ENCODE data around the gene C1QL4. TPM values are rescaled to one million over a fixed set of nuclear protein-coding genes. Genes with fewer than 3 reads are reported as not detected.
"Not testable (repeated sequence)": the region's sequence is repeated elsewhere in the genome, so short reads cannot be mapped to it uniquely, and the experiment has no call there.

C1QL4 gene
- polyA plus RNA-seq, 2 of the 4 experiments (the other 2 are of a cell fraction), result 1.5 to 2.8 TPM

DNA sequence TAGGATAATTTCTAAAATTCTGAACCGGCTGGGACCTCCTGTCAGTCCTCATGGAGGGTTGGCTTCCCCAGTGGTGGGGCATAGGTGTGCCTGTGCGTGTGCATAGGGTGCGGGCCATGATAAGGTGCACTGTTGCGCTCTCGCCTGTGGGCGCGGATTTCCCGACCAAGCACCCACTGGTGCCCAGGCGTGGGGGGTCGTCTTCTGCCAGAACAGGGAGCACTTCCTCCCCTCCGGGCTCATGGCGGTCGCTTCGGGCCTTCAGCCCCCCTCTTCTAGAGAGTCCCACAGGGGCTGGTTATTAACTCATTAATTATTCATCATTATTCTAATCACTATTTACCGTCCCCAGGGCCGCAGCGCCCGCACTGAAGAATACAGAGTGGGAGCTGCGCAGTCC lies 2.8 kb downstream of the C1QL4 start (continued):
- TF ChIP-seq, protein P1, sequence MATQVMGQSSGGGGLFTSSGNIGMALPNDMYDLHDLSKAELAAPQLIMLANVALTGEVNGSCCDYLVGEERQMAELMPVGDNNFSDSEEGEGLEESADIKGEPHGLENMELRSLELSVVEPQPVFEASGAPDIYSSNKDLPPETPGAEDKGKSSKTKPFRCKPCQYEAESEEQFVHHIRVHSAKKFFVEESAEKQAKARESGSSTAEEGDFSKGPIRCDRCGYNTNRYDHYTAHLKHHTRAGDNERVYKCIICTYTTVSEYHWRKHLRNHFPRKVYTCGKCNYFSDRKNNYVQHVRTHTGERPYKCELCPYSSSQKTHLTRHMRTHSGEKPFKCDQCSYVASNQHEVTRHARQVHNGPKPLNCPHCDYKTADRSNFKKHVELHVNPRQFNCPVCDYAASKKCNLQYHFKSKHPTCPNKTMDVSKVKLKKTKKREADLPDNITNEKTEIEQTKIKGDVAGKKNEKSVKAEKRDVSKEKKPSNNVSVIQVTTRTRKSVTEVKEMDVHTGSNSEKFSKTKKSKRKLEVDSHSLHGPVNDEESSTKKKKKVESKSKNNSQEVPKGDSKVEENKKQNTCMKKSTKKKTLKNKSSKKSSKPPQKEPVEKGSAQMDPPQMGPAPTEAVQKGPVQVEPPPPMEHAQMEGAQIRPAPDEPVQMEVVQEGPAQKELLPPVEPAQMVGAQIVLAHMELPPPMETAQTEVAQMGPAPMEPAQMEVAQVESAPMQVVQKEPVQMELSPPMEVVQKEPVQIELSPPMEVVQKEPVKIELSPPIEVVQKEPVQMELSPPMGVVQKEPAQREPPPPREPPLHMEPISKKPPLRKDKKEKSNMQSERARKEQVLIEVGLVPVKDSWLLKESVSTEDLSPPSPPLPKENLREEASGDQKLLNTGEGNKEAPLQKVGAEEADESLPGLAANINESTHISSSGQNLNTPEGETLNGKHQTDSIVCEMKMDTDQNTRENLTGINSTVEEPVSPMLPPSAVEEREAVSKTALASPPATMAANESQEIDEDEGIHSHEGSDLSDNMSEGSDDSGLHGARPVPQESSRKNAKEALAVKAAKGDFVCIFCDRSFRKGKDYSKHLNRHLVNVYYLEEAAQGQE (IDR thresholded peaks at IDR 0.05), result no peak
- TF ChIP-seq TFCP2L1 (CRISPR knock-in tag; IDR thresholded peaks at IDR 0.05) (no peak), MAFK (IDR thresholded peaks at IDR 0.05; ENCODE audit: partially characterized antibody) (no peak), SREBF2 (IDR thresholded peaks at IDR 0.05) (no peak), CBX2 (IDR thresholded peaks at IDR 0.05; ENCODE audit: borderline replicate concordance, low read depth) (no peak)

DNA sequence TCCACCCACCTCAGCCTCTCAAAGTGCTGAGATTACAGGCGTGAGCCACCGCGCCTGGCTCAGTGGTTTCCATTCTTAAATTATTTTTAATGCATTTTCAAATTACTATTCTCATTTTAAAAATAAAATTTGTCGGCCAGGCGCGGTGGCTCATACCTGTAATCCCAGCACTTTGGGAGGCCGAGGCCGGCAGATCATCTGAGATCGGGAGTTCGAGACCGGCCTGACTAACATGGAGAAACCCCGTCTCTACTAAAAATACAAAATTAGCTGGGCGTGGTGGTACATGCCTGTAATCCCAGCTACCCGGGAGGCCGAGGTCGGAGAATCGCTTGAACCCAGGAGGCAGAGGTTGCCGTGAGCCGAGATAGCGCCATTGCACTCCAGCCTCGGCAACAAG lies 3.2 kb downstream of the C1QL4 start:
- H3K4me2 ChIP-seq; ATAC-seq; FAIRE-seq; H3K27ac ChIP-seq; POLR2A ChIA-PET; H3K4me1 ChIP-seq; H3K4me3 ChIP-seq; DNase-seq (ENCODE audit: low read depth in 1 of 2, low spot score in 1 of 2); H3K9me3 ChIP-seq: not testable (repeated sequence)
- CTCF ChIA-PET, result interaction anchor here (0.6 to 6.5 kb wide), 13 partner anchors 9 to 1420 kb away, joined by 3 to 144 read pairs (median 58); partner anchors contain the start of genes DNAJC22, PRPH and TROAP
- WGBS (ENCODE audit: missing lambda C conversion rate), result 97% methylated on average over 21 of the region's 21 CpGs

DNA sequence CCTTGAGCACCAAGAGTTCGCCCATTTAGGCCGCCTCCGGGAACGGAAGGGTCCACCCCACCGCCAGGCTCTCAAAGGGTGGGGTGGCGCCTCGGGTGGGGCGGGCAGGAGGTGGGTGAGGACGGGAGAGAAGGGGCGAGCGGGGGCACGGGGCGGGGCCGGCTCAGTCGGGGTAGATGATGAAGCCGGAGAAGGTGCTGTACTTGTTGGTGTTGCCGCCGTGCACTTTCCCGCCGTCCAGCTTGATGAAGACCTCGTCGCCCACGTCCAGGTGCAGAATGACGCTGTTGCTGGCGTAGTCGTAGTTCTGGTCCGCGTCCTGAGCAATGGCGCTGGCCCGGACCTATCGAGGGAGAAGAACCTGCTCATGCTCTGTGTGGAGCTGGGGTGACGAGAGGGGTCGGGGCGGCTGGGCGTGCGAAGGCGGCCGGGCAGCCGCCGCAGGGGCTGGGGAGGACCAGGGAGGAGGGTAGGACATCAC lies 4.1 kb downstream of the C1QL4 start:
- ChIA-PET CTCF (interaction anchor here (0.6 to 6.5 kb wide), 16 partner anchors 9 to 248 kb away, joined by 3 to 144 read pairs (median 47); partner anchors contain the start of genes DNAJC22, PRPH and TROAP), POLR2A (interaction anchor here (1.6 kb wide), 1 partner anchor 10 kb away, joined by 4 read pairs; no protein-coding TSS in a partner anchor)
- no peak overlapping the region for H3K4me2 ChIP-seq
- H3K4me1 ChIP-seq, result peaks cover 9% of the 10 kb centered on the region; the same call in 2 of the 3 replicates
- no peaks in the 10 kb centered on the region for H3K9me3 ChIP-seq
- no peak for FAIRE-seq
- H3K4me3 ChIP-seq, result no peak overlapping the region
- no peak for DNase-seq (ENCODE audit: low read depth in 1 of 2, low spot score in 1 of 2)
- no peak for ATAC-seq
- no peak overlapping the region for H3K27ac ChIP-seq
- 95% methylated on average over 32 of the region's 40 CpGs for WGBS (ENCODE audit: missing lambda C conversion rate)
- TF ChIP-seq CBX8 (IDR thresholded peaks at IDR 0.05), result no peak
- no peak for TF ChIP-seq RARB (CRISPR knock-in tag; IDR thresholded peaks at IDR 0.05)
- TF ChIP-seq, protein P2, sequence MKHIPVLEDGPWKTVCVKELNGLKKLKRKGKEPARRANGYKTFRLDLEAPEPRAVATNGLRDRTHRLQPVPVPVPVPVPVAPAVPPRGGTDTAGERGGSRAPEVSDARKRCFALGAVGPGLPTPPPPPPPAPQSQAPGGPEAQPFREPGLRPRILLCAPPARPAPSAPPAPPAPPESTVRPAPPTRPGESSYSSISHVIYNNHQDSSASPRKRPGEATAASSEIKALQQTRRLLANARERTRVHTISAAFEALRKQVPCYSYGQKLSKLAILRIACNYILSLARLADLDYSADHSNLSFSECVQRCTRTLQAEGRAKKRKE (CRISPR knock-in tag; IDR thresholded peaks at IDR 0.05; ENCODE audit: low read depth), result no peak
- TF ChIP-seq RAD21 (conservative IDR thresholded peaks at IDR 0.05 in 1 of 2, IDR thresholded peaks at IDR 0.05 in 1 of 2), result no peak
- TF ChIP-seq, protein P1 (IDR thresholded peaks at IDR 0.05), result no peak
- TF ChIP-seq CEBPB (IDR thresholded peaks at IDR 0.05), result no peak
- no peak for TF ChIP-seq FOXS1 (CRISPR knock-in tag; IDR thresholded peaks at IDR 0.05)
- no peak for TF ChIP-seq ZNF302 (CRISPR knock-in tag; IDR thresholded peaks at IDR 0.05)
- TF ChIP-seq ZC3H11A (IDR thresholded peaks at IDR 0.05), result no peak
- TF ChIP-seq, protein P3, sequence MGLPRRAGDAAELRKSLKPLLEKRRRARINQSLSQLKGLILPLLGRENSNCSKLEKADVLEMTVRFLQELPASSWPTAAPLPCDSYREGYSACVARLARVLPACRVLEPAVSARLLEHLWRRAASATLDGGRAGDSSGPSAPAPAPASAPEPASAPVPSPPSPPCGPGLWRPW (IDR thresholded peaks at IDR 0.05), result no peak
- no peak for TF ChIP-seq TP53 (CRISPR knock-in tag; IDR thresholded peaks at IDR 0.05)
- no peak for TF ChIP-seq RCOR1 (IDR thresholded peaks at IDR 0.05; ENCODE audit: low read depth, low read length)
- no peak for TF ChIP-seq SREBF2 (IDR thresholded peaks at IDR 0.05)
- TF ChIP-seq, protein P4, sequence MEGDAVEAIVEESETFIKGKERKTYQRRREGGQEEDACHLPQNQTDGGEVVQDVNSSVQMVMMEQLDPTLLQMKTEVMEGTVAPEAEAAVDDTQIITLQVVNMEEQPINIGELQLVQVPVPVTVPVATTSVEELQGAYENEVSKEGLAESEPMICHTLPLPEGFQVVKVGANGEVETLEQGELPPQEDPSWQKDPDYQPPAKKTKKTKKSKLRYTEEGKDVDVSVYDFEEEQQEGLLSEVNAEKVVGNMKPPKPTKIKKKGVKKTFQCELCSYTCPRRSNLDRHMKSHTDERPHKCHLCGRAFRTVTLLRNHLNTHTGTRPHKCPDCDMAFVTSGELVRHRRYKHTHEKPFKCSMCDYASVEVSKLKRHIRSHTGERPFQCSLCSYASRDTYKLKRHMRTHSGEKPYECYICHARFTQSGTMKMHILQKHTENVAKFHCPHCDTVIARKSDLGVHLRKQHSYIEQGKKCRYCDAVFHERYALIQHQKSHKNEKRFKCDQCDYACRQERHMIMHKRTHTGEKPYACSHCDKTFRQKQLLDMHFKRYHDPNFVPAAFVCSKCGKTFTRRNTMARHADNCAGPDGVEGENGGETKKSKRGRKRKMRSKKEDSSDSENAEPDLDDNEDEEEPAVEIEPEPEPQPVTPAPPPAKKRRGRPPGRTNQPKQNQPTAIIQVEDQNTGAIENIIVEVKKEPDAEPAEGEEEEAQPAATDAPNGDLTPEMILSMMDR (IDR thresholded peaks at IDR 0.05), result no peak
- TF ChIP-seq JUN (IDR thresholded peaks at IDR 0.05), result no peak
- no peak for TF ChIP-seq GATA3 (IDR thresholded peaks at IDR 0.05; ENCODE audit: borderline replicate concordance)
- no peak for TF ChIP-seq HEYL (CRISPR knock-in tag; IDR thresholded peaks at IDR 0.05)
- TF ChIP-seq, protein P5, sequence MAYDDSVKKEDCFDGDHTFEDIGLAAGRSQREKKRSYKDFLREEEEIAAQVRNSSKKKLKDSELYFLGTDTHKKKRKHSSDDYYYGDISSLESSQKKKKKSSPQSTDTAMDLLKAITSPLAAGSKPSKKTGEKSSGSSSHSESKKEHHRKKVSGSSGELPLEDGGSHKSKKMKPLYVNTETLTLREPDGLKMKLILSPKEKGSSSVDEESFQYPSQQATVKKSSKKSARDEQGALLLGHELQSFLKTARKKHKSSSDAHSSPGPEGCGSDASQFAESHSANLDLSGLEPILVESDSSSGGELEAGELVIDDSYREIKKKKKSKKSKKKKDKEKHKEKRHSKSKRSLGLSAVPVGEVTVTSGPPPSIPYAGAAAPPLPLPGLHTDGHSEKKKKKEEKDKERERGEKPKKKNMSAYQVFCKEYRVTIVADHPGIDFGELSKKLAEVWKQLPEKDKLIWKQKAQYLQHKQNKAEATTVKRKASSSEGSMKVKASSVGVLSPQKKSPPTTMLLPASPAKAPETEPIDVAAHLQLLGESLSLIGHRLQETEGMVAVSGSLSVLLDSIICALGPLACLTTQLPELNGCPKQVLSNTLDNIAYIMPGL (CRISPR knock-in tag; IDR thresholded peaks at IDR 0.05; ENCODE audit: borderline replicate concordance), result no peak
- TF ChIP-seq RNF2 (IDR thresholded peaks at IDR 0.05; ENCODE audit: borderline replicate concordance, low read depth), result no peak
